GM18505 (cell line): Measurements from ENCODE around the gene GSTO1.

Experiments used
- ATAC-seq: cut with Tn5 transposase; IDR thresholded peaks from one replicate; pipeline ENCODE4 v1.9.1; 2021; ENCODE audit not compliant: unreplicated experiment
- POLR2A ChIP-seq: IDR thresholded peaks from 4 replicates; pipeline ENCODE4 v1.6.1; 2011; ENCODE audit warnings: borderline replicate concordance; ENCODE audit not compliant: insufficient read depth, insufficient read length; ENCODE audit errors: extremely low read depth

The GSTO1 gene

DNA sequence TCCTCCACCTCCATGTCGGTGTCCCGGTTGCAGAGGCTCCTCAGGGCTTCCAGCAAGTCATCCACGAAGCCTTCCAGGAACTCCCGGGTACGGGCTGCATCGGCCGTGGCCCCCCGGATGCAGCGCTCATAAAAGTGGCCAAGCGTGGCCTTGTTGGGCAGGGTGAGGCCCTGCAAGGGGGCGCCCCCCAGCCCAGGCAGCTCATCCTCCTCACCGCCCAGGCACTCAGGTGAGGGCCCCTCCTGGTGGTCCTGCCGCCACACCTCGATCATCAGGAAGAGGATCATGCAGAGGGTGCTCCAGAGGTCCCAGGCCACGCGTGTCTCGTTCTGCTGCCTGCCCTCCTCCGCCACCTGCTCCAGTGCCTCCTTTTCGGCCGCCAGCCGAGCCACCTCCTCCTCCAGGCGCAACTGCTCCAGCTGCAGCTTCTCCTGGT, 60.8 kb downstream of the GSTO1 start:
- no peak for TF ChIP-seq POLR2A
- ATAC-seq: no peak

- no peak for ATAC-seq
- no peak for TF ChIP-seq POLR2A
These were observed 61.8 kb downstream of the GSTO1 start for GRCh38 chr10:104316321-104317099.
